Duodenal mucosa (tissue), 2 donors: ENCODE data around the gene MORC3.
"Not testable (repeated sequence)": the region's sequence is repeated elsewhere in the genome, so short reads cannot be mapped to it uniquely, and the experiment has no call there.

Source experiments
- H3K27ac ChIP-seq: one replicate; pipeline ENCODE4 v1.7.0; 2013; ENCODE audit warnings: low read depth, low read length
- H3K27me3 ChIP-seq, 2 donors: one replicate each; pipeline ENCODE4 v1.7.0; 2013; ENCODE audit warnings: low read length in 2 of 2, control low read depth in 1 of 2; ENCODE audit not compliant: insufficient read depth in 2 of 2, control insufficient read depth in 1 of 2
- H3K36me3 ChIP-seq, 2 donors: one replicate each; pipeline ENCODE4 v1.7.0; 2013; ENCODE audit warnings: low read length in 2 of 2, control low read depth in 1 of 2; ENCODE audit not compliant: insufficient read depth in 2 of 2, control insufficient read depth in 1 of 2
- H3K4me1 ChIP-seq, 2 donors: one replicate each; pipeline ENCODE4 v1.7.0; 2013; ENCODE audit warnings: low read length in 2 of 2, control low read depth in 1 of 2; ENCODE audit not compliant: insufficient read depth in 2 of 2, control insufficient read depth in 1 of 2
- H3K4me3 ChIP-seq, 2 donors: one replicate each; pipeline ENCODE4 v1.7.0; 2013; ENCODE audit warnings: low read length in 2 of 2, low read depth in 1 of 2
- H3K9ac ChIP-seq, 2 donors: one replicate each; pipeline ENCODE4 v1.7.0; 2013; ENCODE audit warnings: low read length in 2 of 2, low read depth in 1 of 2
- H3K9me3 ChIP-seq, 2 donors: one replicate each; pipeline ENCODE4 v1.7.0; 2013; ENCODE audit warnings: low read length in 2 of 2, control low read depth in 1 of 2; ENCODE audit not compliant: control insufficient read depth in 1 of 2

The MORC3 gene

DNA sequence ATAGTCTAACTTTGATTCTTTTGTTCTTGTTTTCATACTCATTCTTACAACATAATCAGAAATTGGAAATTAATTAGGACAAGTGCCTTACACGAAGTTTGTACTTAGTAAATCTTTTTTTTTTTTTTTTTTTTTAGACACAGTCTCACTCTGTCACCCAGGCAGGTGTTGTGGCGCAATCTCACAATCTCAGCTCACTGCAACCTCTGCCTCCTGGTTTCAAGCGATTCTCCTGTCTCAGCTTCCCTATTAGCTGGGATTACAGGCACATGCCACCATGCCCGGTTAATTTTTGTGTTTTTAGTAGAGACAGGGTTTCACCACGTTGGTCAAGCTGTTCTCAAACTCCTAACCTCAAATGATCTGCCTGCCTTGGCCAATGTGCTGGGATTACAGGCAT is 77.6 kb downstream of the MORC3 start:
- no peaks in the 10 kb centered on the region for H3K4me1 ChIP-seq
- H3K27ac ChIP-seq: no peak overlapping the region

DNA sequence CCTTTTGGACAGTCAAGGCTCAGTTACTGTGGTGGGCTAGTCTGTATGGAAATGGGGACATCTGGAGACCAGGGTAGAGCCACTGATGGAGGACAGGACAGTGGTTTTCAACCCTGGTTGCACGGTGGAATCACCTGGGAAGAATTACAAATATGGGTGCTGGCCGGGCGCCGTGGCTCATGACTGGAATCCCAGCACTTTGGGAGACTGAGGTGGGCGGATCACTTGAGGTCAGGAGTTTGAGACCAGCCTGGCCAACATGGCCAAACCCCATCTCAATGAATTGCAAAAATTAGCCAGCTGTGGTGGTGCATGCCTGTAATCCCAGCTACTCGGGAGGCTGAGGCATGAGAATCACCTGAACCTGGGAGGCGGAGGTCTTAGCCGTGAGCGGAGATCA is 79.7 kb downstream of the MORC3 start:
- not testable (repeated sequence) for H3K36me3 ChIP-seq, H3K27ac ChIP-seq, H3K4me3 ChIP-seq, H3K4me1 ChIP-seq, H3K27me3 ChIP-seq, H3K9me3 ChIP-seq, H3K9ac ChIP-seq

More for the DNA sequence above, 77.6 kb downstream of the MORC3 start:
- Histone ChIP-seq H3K27me3 (no peaks in the 10 kb centered on the region), H3K9ac (no peak overlapping the region), H3K36me3 (peaks cover 0 to 6% of the 10 kb centered on the region in 2 donors), H3K9me3 (no peaks in the 10 kb centered on the region), H3K4me3 (no peak overlapping the region)

DNA sequence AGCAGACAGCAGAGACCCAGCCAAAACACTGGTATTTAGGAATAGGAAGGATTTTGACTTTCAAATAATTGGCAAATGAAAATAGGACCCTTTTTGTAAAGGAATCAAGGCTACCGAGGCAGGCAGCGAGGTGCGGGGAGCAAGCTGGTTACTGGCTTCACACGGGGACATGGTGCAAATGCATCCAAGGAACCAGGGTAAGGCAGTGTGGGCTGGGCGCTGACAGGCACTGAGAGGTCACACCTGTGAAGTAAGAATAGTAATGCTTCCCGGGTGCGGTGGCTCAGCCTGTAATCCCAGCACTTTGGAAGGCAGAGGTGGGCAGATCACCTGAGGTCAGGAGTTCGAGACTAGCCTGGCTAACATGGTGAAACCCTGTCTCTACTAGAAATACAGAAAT is 80.7 kb downstream of the MORC3 start:
- H3K4me1 ChIP-seq: no peaks in the 10 kb centered on the region
- no peaks in the 10 kb centered on the region for H3K27me3 ChIP-seq
- no peak overlapping the region for H3K9ac ChIP-seq
- H3K4me3 ChIP-seq: no peak overlapping the region
- no peaks in the 10 kb centered on the region for H3K9me3 ChIP-seq
- H3K36me3 ChIP-seq: peaks cover 0 to 8% of the 10 kb centered on the region in 2 donors
- no peak overlapping the region for H3K27ac ChIP-seq

DNA sequence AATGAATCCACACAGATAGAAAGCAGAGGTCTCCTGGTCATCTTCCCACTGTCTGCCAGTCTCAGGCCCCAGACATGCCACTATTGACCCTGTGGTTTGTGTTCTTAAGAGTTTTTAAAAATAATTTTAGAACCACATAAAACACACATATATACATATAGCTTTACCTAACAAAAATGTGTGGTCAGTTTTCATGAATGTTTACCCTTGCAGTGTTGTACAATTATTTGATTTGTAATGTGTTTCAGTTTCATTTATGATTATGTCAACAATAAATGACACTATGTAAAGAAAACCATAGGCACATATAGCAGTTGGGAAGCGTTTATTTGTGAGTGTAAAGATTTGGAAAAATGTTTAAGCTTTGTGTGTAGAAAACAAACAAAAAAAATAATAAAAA is 82.3 kb downstream of the MORC3 start:
- no peak overlapping the region for H3K27ac ChIP-seq
- H3K9ac ChIP-seq: no peak overlapping the region
- H3K9me3 ChIP-seq: no peaks in the 10 kb centered on the region
- peaks cover 0 to 8% of the 10 kb centered on the region in 2 donors for H3K36me3 ChIP-seq
- no peaks in the 10 kb centered on the region for H3K27me3 ChIP-seq
- H3K4me1 ChIP-seq: no peaks in the 10 kb centered on the region
- no peak overlapping the region for H3K4me3 ChIP-seq

DNA sequence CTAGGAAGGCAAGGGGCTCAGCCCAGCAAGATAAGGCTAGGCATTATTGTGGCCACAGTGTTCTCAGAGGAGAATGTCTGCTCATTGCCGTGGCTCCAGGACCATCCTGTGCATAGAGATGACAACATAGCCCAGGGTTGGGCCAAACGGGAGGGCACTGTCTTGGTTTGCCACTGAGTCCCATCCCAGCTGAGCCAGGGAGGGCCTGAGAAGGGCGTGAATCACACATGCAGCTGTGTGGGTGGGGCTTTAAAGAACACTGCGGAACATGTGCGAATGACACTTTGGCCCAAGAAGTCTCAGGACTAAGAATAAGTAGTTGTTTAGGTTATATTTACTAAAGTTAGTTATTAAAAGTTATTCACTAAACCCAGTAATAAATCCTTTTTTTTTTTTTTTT is 83.7 kb downstream of the MORC3 start:
- Histone ChIP-seq H3K4me3 (no peak overlapping the region), H3K27me3 (no peaks in the 10 kb centered on the region), H3K9ac (no peak overlapping the region), H3K27ac (no peak overlapping the region), H3K9me3 (no peaks in the 10 kb centered on the region), H3K36me3 (peaks cover 0 to 8% of the 10 kb centered on the region in 2 donors), H3K4me1 (no peaks in the 10 kb centered on the region)

DNA sequence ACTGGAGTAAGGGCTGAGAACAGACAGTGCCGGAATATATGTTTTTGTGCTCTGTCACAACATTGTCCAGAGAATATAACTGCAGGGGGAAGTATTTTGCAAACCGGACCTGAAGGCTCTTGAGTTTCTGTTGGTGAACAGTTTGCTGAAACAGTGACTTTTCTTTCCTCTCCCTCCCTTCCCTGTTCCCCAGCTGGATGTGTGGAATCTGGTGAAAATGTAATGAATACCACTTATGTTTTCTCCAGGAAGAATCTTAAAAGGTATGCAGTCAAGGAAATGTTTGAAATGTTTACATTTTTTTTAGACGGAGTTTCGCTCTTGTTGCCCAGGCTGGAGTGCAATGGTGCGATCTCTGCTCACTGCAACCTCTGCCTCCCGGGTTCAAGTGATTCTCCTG is 88.6 kb downstream of the MORC3 start:
- Histone ChIP-seq H3K36me3 (peaks cover 0 to 10% of the 10 kb centered on the region in 2 donors), H3K27me3 (no peaks in the 10 kb centered on the region), H3K27ac (no peak overlapping the region), H3K9me3 (no peaks in the 10 kb centered on the region), H3K4me1 (no peaks in the 10 kb centered on the region), H3K4me3 (no peak overlapping the region), H3K9ac (no peak overlapping the region)

DNA sequence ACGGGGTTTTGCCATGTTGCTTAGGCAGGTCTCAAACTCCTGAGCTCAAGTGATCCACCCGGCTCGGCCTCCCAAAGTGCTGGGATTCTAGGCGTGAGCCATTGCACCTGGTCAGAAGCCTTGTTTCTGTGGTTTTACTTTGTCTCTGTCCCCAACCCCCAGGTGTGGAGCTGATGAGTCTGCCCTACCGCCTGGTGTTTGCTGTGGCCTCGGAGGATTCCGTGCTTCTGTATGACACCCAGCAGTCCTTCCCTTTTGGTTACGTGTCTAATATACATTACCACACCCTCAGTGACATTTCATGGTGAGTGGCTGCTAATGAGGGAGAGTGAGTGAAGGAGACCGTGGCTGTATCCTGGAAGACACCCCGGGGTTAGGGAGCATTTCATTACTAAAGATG is 91.3 kb downstream of the MORC3 start:
- Histone ChIP-seq H3K9ac (no peak overlapping the region), H3K4me1 (no peaks in the 10 kb centered on the region), H3K4me3 (no peak overlapping the region), H3K9me3 (no peaks in the 10 kb centered on the region), H3K27ac (no peak overlapping the region), H3K27me3 (no peaks in the 10 kb centered on the region), H3K36me3 (peaks cover 5 to 11% of the 10 kb centered on the region in 2 donors)

DNA sequence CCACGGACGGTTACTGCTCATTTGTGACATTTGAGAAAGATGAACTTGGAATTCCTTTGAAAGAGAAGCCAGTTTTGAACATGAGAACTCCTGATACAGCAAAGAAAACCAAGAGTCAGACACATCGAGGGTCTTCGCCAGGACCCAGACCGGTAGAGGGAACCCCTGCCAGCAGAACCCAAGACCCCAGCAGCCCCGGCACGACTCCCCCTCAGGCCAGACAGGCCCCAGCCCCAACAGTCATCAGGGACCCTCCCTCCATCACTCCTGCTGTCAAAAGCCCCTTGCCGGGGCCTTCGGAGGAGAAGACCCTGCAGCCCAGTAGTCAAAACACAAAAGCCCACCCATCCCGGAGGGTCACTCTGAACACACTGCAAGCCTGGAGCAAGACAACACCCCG is 92.9 kb downstream of the MORC3 start:
- Histone ChIP-seq H3K36me3 (peaks cover 5 to 16% of the 10 kb centered on the region in 2 donors), H3K9me3 (no peaks in the 10 kb centered on the region), H3K9ac (no peak overlapping the region), H3K4me1 (no peaks in the 10 kb centered on the region), H3K4me3 (no peak overlapping the region), H3K27me3 (no peaks in the 10 kb centered on the region), H3K27ac (no peak overlapping the region)

DNA sequence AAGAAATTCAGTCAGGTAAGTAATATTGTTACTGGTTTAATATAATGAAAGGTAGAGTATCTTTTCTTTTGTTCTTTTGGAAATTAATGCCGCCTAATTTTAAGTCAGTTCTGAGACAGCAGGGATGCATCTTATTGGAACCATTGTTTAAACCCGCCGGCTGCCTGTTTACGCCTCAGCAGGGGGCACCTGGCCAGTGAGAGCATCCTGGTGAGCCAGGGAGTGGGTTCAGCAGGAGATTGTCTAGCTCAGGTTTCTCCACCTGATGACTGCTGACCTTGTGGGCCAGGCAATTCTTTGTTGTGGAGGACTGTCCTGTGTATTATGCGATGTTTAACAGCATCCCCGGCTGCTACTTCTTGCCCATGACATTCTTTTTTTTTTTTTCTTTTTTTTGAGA is 95.4 kb downstream of the MORC3 start:
- H3K4me1 ChIP-seq: no peaks in the 10 kb centered on the region
- H3K27ac ChIP-seq: no peak overlapping the region
- H3K4me3 ChIP-seq: no peak overlapping the region
- no peak overlapping the region for H3K9ac ChIP-seq
- H3K36me3 ChIP-seq: peaks cover 5 to 16% of the 10 kb centered on the region in 2 donors
- H3K27me3 ChIP-seq: no peaks in the 10 kb centered on the region
- no peaks in the 10 kb centered on the region for H3K9me3 ChIP-seq

DNA sequence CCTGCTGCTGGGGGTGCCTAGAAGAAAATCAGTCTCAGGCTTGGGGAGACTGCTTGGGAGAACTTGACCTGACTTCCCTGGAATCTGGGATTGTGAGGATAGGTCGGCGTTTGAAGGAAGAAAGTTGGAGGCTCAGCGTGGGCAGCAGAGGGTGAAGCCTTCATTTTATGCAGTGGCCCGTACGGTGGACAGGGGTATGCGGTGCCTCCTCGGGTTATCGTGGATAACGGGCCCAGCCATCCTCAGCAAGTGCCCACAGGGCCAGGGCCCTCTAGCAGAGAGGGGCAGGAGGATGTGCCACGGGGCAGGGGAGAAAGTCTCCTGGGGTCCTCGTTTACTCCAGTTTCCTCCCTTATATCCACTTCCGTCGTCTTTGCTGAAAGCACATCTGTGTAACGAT is 99.2 kb downstream of the MORC3 start:
- no peaks in the 10 kb centered on the region for H3K9me3 ChIP-seq
- no peak overlapping the region for H3K4me3 ChIP-seq
- H3K36me3 ChIP-seq: peaks cover 5 to 6% of the 10 kb centered on the region in 2 donors
- no peak overlapping the region for H3K9ac ChIP-seq
- no peak overlapping the region for H3K27ac ChIP-seq
- H3K27me3 ChIP-seq: no peaks in the 10 kb centered on the region
- no peaks in the 10 kb centered on the region for H3K4me1 ChIP-seq

DNA sequence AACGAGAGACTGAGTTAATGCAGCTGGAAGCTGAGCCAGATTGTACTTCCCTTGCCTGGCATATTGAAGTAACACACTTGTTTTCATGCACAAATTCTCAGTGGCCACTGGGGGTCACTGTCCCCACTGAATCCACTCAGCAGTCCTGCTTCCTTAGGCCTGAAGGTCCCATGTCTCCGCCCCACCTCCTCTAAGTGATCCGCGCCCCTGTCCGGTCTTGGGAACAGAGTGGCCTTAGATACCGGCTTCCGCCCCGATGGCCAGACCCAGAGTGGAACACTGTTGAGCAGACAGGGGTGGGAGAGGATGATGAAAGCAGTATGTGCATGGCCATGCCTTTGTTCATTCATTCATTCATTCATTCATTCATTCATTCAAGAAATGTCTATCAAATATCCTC is 100.0 kb downstream of the MORC3 start:
- H3K27ac ChIP-seq: no peak overlapping the region
- no peaks in the 10 kb centered on the region for H3K4me1 ChIP-seq
- H3K9me3 ChIP-seq: no peaks in the 10 kb centered on the region

More for the DNA sequence above, 100.0 kb downstream of the MORC3 start:
- Histone ChIP-seq H3K9ac (no peak overlapping the region), H3K27me3 (no peaks in the 10 kb centered on the region), H3K4me3 (no peak overlapping the region), H3K36me3 (peaks cover 4 to 6% of the 10 kb centered on the region in 2 donors)
